ENCODE data around the gene SCG5.

Gene SCG5

DNA sequence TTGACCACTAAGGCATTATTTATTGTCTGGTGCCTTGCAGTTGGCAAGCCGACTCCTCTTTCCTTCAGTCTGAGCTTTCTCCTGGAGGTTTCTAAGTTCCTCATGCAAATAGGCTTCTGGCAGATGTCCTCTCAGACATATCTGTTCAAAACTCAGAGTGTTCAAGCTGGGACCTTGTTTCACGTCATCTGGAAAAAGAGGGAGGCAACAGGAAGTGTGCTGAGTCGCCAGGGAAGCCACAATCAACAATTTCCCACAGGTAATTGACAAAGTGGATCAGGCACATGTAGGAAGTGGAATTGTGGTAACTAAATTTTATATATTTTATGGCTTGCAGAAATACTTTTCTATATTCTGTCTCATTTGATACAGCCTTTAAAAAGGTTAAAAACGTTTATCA, 14.6 kb downstream of the SCG5 start (continued):
- TF ChIP-seq, protein P1, sequence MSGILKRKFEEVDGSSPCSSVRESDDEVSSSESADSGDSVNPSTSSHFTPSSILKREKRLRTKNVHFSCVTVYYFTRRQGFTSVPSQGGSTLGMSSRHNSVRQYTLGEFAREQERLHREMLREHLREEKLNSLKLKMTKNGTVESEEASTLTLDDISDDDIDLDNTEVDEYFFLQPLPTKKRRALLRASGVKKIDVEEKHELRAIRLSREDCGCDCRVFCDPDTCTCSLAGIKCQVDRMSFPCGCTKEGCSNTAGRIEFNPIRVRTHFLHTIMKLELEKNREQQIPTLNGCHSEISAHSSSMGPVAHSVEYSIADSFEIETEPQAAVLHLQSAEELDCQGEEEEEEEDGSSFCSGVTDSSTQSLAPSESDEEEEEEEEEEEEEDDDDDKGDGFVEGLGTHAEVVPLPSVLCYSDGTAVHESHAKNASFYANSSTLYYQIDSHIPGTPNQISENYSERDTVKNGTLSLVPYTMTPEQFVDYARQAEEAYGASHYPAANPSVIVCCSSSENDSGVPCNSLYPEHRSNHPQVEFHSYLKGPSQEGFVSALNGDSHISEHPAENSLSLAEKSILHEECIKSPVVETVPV (CRISPR knock-in tag; IDR thresholded peaks at IDR 0.05) = no peak

DNA sequence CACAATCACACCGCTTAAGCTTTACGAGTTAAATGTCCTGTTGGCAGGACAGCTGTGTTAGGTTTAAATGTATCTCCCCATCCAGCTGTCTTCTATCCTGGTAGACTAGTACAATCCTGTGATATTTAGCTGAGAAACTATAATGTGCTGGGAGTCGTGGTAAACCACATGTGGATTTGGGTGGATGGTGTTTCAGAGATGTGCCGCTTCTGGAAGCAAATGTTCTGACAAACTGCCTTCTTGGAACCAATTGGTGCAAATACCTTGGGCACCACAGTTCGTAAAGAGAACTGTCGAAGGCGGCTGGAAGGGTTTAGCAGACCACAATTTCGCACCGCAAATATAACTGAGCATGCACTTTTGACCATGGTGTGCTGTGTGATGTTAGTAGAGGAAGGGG, 15.0 kb downstream of the SCG5 start:
- TF ChIP-seq, protein P2, sequence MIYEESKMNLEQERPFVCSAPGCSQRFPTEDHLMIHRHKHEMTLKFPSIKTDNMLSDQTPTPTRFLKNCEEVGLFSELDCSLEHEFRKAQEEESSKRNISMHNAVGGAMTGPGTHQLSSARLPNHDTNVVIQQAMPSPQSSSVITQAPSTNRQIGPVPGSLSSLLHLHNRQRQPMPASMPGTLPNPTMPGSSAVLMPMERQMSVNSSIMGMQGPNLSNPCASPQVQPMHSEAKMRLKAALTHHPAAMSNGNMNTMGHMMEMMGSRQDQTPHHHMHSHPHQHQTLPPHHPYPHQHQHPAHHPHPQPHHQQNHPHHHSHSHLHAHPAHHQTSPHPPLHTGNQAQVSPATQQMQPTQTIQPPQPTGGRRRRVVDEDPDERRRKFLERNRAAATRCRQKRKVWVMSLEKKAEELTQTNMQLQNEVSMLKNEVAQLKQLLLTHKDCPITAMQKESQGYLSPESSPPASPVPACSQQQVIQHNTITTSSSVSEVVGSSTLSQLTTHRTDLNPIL (CRISPR knock-in tag; IDR thresholded peaks at IDR 0.05; ENCODE audit: low read depth) = no peak
- TF ChIP-seq SNAI2 (CRISPR knock-in tag; IDR thresholded peaks at IDR 0.05) (no peak), ZFP3 (CRISPR knock-in tag; IDR thresholded peaks at IDR 0.05) (no peak), ZNF565 (CRISPR knock-in tag; conservative IDR thresholded peaks at IDR 0.05; ENCODE audit: low read depth) (no peak), PPARA (CRISPR knock-in tag; IDR thresholded peaks at IDR 0.05; ENCODE audit: borderline replicate concordance) (no peak), RARB (CRISPR knock-in tag; IDR thresholded peaks at IDR 0.05) (no peak), CSDC2 (CRISPR knock-in tag; IDR thresholded peaks at IDR 0.05) (no peak), ZNF70 (CRISPR knock-in tag; IDR thresholded peaks at IDR 0.05) (no peak), ZC3H10 (CRISPR knock-in tag; IDR thresholded peaks at IDR 0.05) (no peak), ZFP30 (CRISPR knock-in tag; IDR thresholded peaks at IDR 0.05) (no peak), ISL1 (CRISPR knock-in tag; IDR thresholded peaks at IDR 0.05) (no peak), ARNTL (CRISPR knock-in tag; IDR thresholded peaks at IDR 0.05; ENCODE audit: borderline replicate concordance, low read depth) (no peak), GLIS3 (CRISPR knock-in tag; IDR thresholded peaks at IDR 0.05) (no peak), ESRRG (CRISPR knock-in tag; IDR thresholded peaks at IDR 0.05) (no peak), TCF4 (CRISPR knock-in tag; IDR thresholded peaks at IDR 0.05; ENCODE audit: borderline replicate concordance) (no peak), TOX (CRISPR knock-in tag; IDR thresholded peaks at IDR 0.05; ENCODE audit: borderline replicate concordance) (no peak)
- TF ChIP-seq, protein P3, sequence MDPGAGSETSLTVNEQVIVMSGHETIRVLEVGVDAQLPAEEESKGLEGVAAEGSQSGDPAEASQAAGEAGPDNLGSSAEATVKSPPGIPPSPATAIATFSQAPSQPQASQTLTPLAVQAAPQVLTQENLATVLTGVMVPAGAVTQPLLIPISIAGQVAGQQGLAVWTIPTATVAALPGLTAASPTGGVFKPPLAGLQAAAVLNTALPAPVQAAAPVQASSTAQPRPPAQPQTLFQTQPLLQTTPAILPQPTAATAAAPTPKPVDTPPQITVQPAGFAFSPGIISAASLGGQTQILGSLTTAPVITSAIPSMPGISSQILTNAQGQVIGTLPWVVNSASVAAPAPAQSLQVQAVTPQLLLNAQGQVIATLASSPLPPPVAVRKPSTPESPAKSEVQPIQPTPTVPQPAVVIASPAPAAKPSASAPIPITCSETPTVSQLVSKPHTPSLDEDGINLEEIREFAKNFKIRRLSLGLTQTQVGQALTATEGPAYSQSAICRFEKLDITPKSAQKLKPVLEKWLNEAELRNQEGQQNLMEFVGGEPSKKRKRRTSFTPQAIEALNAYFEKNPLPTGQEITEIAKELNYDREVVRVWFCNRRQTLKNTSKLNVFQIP (CRISPR knock-in tag; IDR thresholded peaks at IDR 0.05; ENCODE audit: borderline replicate concordance, low read depth) = no peak
- TF ChIP-seq, protein P1 (CRISPR knock-in tag; IDR thresholded peaks at IDR 0.05) = no peak
- TF ChIP-seq, protein P4, sequence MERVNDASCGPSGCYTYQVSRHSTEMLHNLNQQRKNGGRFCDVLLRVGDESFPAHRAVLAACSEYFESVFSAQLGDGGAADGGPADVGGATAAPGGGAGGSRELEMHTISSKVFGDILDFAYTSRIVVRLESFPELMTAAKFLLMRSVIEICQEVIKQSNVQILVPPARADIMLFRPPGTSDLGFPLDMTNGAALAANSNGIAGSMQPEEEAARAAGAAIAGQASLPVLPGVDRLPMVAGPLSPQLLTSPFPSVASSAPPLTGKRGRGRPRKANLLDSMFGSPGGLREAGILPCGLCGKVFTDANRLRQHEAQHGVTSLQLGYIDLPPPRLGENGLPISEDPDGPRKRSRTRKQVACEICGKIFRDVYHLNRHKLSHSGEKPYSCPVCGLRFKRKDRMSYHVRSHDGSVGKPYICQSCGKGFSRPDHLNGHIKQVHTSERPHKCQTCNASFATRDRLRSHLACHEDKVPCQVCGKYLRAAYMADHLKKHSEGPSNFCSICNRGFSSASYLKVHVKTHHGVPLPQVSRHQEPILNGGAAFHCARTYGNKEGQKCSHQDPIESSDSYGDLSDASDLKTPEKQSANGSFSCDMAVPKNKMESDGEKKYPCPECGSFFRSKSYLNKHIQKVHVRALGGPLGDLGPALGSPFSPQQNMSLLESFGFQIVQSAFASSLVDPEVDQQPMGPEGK (CRISPR knock-in tag; IDR thresholded peaks at IDR 0.05; ENCODE audit: borderline replicate concordance) = no peak
- ATAC-seq = no peak

DNA sequence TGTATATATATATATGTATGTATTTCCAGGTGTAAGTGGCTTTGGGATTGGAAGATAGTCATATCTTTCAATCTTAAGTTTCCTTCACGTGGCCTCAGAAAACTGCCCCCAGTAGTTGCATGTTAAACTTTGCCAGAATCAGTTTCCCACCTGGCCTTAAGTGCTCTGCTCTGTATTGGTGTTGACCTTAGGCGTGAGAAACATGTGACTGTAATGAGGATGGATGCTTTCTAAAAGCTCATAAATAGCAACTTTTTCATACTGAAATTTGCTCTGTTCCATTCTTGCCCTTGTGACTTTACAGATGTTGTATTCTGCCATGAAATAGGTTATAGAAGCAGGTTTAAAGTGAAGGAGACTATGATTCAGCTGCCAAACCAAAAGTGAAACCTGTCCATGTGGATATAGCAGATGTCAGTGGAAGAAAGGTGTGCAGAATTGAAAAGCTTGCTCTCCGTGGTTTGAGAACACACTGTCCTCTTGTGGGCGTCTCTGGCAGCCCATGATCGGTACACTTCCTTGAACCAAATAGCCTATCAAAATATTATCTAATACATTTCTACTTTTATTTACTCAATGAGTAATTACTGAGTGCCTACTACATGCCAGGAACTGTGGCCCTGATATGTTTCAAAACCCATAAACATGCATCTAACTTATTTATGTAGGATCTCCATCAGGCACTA, 15.8 kb downstream of the SCG5 start:
- ATAC-seq = no peak
- TF ChIP-seq, protein P4 (CRISPR knock-in tag; IDR thresholded peaks at IDR 0.05; ENCODE audit: borderline replicate concordance) = no peak
- TF ChIP-seq PPARA (CRISPR knock-in tag; IDR thresholded peaks at IDR 0.05; ENCODE audit: borderline replicate concordance) (no peak), ZNF565 (CRISPR knock-in tag; conservative IDR thresholded peaks at IDR 0.05; ENCODE audit: low read depth) (no peak), ZC3H10 (CRISPR knock-in tag; IDR thresholded peaks at IDR 0.05) (no peak), SNAI2 (CRISPR knock-in tag; IDR thresholded peaks at IDR 0.05) (no peak), GLIS3 (CRISPR knock-in tag; IDR thresholded peaks at IDR 0.05) (no peak)
- TF ChIP-seq, protein P5, sequence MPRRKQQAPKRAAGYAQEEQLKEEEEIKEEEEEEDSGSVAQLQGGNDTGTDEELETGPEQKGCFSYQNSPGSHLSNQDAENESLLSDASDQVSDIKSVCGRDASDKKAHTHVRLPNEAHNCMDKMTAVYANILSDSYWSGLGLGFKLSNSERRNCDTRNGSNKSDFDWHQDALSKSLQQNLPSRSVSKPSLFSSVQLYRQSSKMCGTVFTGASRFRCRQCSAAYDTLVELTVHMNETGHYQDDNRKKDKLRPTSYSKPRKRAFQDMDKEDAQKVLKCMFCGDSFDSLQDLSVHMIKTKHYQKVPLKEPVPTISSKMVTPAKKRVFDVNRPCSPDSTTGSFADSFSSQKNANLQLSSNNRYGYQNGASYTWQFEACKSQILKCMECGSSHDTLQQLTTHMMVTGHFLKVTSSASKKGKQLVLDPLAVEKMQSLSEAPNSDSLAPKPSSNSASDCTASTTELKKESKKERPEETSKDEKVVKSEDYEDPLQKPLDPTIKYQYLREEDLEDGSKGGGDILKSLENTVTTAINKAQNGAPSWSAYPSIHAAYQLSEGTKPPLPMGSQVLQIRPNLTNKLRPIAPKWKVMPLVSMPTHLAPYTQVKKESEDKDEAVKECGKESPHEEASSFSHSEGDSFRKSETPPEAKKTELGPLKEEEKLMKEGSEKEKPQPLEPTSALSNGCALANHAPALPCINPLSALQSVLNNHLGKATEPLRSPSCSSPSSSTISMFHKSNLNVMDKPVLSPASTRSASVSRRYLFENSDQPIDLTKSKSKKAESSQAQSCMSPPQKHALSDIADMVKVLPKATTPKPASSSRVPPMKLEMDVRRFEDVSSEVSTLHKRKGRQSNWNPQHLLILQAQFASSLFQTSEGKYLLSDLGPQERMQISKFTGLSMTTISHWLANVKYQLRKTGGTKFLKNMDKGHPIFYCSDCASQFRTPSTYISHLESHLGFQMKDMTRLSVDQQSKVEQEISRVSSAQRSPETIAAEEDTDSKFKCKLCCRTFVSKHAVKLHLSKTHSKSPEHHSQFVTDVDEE (CRISPR knock-in tag; IDR thresholded peaks at IDR 0.05) = no peak
- TF ChIP-seq, protein P2 (CRISPR knock-in tag; IDR thresholded peaks at IDR 0.05; ENCODE audit: low read depth) = no peak
- TF ChIP-seq, protein P3 (CRISPR knock-in tag; IDR thresholded peaks at IDR 0.05; ENCODE audit: borderline replicate concordance, low read depth) = no peak

Data from SK-N-SH treated with all-trans-retinoic acid at 6 μM for 48 hours (cell line).